Activated T-helper 1 cell treated with Interleukin-2 at 50 U/mL for 16 hours (primary cell): ENCODE data around the gene ADORA1.

Experiments used
- DNase-seq: peaks from one replicate; pipeline ENCODE4 v3.0.0-alpha.2; 2020; ENCODE audit warnings: low read depth

The ADORA1 gene

GRCh38 chr1:203174324-203174985 lies 46.9 kb downstream of the ADORA1 start:
- DNase-seq: no peak

GRCh38 chr1:203175237-203175826 lies 47.8 kb downstream of the ADORA1 start, which contains the start of gene MYBPH:
Gene MYBPH, minus strand, starts transcription at chr1:203175826. Its CDS starts 71 bp downstream, at chr1:203175755.
- DNase-seq: no peak

- DNase-seq: no peak
These were observed 48.3 kb downstream of the ADORA1 start for GRCh38 chr1:203175827-203176241.

- no peak for DNase-seq
These were observed 48.9 kb downstream of the ADORA1 start for GRCh38 chr1:203176273-203177035.

- no peak for DNase-seq
These were observed 49.5 kb downstream of the ADORA1 start for GRCh38 chr1:203177036-203177405.

- DNase-seq: no peak
These were observed 50.0 kb downstream of the ADORA1 start for GRCh38 chr1:203177470-203178039.

GRCh38 chr1:203178083-203178482 lies 50.6 kb downstream of the ADORA1 start:
- no peak for DNase-seq

- DNase-seq: no peak
These were observed 51.5 kb downstream of the ADORA1 start for GRCh38 chr1:203178821-203179666.

- DNase-seq: no peak
These were observed 52.1 kb downstream of the ADORA1 start for GRCh38 chr1:203179667-203180005.

- no peak for DNase-seq
These were observed 53.2 kb downstream of the ADORA1 start for GRCh38 chr1:203180611-203181330.

- no peak for DNase-seq
These were observed 54.3 kb downstream of the ADORA1 start for GRCh38 chr1:203181586-203182386.

GRCh38 chr1:203182387-203182953 lies 54.9 kb downstream of the ADORA1 start:
- DNase-seq: no peak

- no peak for DNase-seq
These were observed 56.3 kb downstream of the ADORA1 start for GRCh38 chr1:203183828-203184227.

GRCh38 chr1:203184467-203184866 lies 56.9 kb downstream of the ADORA1 start:
- no peak for DNase-seq

- DNase-seq: no peak
These were observed 57.5 kb downstream of the ADORA1 start for GRCh38 chr1:203185061-203185461.

- no peak for DNase-seq
These were observed 58.1 kb downstream of the ADORA1 start for GRCh38 chr1:203185585-203185984.

GRCh38 chr1:203186091-203186445 lies 58.5 kb downstream of the ADORA1 start:
- no peak for DNase-seq

GRCh38 chr1:203186446-203187303 lies 59.1 kb downstream of the ADORA1 start, which contains the start of gene CHI3L1:
Gene CHI3L1, minus strand, starts transcription at chr1:203186704. Its CDS starts 81 bp downstream, at chr1:203186623.
- DNase-seq: no peak

- no peak for DNase-seq
These were observed 59.8 kb downstream of the ADORA1 start for GRCh38 chr1:203187304-203187685.
